ENCODE results near the gene TBX2. TPM values are rescaled to one million over a fixed set of nuclear protein-coding genes. Genes with fewer than 3 reads are reported as not detected.

The TBX2 gene
- total and polyA plus RNA-seq, 2 experiments from 2014 or later = 212 to 228 TPM

- H3K27me3 ChIP-seq = no peaks in the 10 kb centered on the region
- peaks cover 35% of the 10 kb centered on the region for H3K4me1 ChIP-seq (ENCODE audit: low read depth)
- no peak overlapping the region for H3K27ac ChIP-seq
- no peak for TF ChIP-seq CTCF (IDR thresholded peaks at IDR 0.05; ENCODE audit: low read depth, low read length)
- no peaks in the 10 kb centered on the region for H3K9me3 ChIP-seq (ENCODE audit: low read depth)
- no peaks in the 10 kb centered on the region for H3K36me3 ChIP-seq
- no peak overlapping the region for H3K4me3 ChIP-seq
- DNase-seq (ENCODE audit: low read depth in 1 of 2, low spot score in 1 of 2) = no peak
Observed at GRCh38 chr17:61368049-61368831, 31.4 kb upstream of the TBX2 start.

- DNase-seq (ENCODE audit: low read depth in 1 of 2, low spot score in 1 of 2) = no peak
- Histone ChIP-seq H3K4me1 (ENCODE audit: low read depth) (peaks cover 31% of the 10 kb centered on the region), H3K4me3 (no peak overlapping the region), H3K27me3 (no peaks in the 10 kb centered on the region), H3K9me3 (ENCODE audit: low read depth) (no peaks in the 10 kb centered on the region), H3K27ac (no peak overlapping the region), H3K36me3 (no peaks in the 10 kb centered on the region)
- no peak for TF ChIP-seq CTCF (IDR thresholded peaks at IDR 0.05; ENCODE audit: low read depth, low read length)
Observed at GRCh38 chr17:61368832-61369450, 30.7 kb upstream of the TBX2 start.

GRCh38 chr17:61369751-61370150 lies 29.9 kb upstream of the TBX2 start:
- DNase-seq (ENCODE audit: low read depth in 1 of 2, low spot score in 1 of 2) = no peak
- Histone ChIP-seq H3K27me3 (no peaks in the 10 kb centered on the region), H3K36me3 (no peaks in the 10 kb centered on the region), H3K27ac (no peak overlapping the region), H3K4me3 (no peak overlapping the region), H3K4me1 (ENCODE audit: low read depth) (peaks cover 36% of the 10 kb centered on the region), H3K9me3 (ENCODE audit: low read depth) (no peaks in the 10 kb centered on the region)
- no peak for TF ChIP-seq CTCF (IDR thresholded peaks at IDR 0.05; ENCODE audit: low read depth, low read length)

- Histone ChIP-seq H3K27me3 (no peaks in the 10 kb centered on the region), H3K4me1 (ENCODE audit: low read depth) (peaks cover 31% of the 10 kb centered on the region), H3K4me3 (no peak overlapping the region), H3K36me3 (no peaks in the 10 kb centered on the region), H3K9me3 (ENCODE audit: low read depth) (no peaks in the 10 kb centered on the region), H3K27ac (no peak overlapping the region)
- DNase-seq (ENCODE audit: low read depth in 1 of 2, low spot score in 1 of 2) = no peak
- no peak for TF ChIP-seq CTCF (IDR thresholded peaks at IDR 0.05; ENCODE audit: low read depth, low read length)
Observed at GRCh38 chr17:61371179-61371578, 28.5 kb upstream of the TBX2 start.

GRCh38 chr17:61371606-61372005 lies 28.0 kb upstream of the TBX2 start:
- Histone ChIP-seq H3K27me3 (no peaks in the 10 kb centered on the region), H3K36me3 (no peaks in the 10 kb centered on the region), H3K4me1 (ENCODE audit: low read depth) (peaks cover 27% of the 10 kb centered on the region), H3K27ac (no peak overlapping the region), H3K9me3 (ENCODE audit: low read depth) (no peaks in the 10 kb centered on the region), H3K4me3 (no peak overlapping the region)
- DNase-seq (ENCODE audit: low read depth in 1 of 2, low spot score in 1 of 2) = no peak
- no peak for TF ChIP-seq CTCF (IDR thresholded peaks at IDR 0.05; ENCODE audit: low read depth, low read length)

Measured in cardiac muscle cell (in vitro differentiated cells and primary cell).